Activated CD8-positive, alpha-beta memory T cell treated with anti-CD3 and anti-CD28 coated beads for 1 hour (primary cell): ENCODE results near the gene PSMD5.

Source experiments
- DNase-seq, 2 donors: peaks; one replicate each; pipeline ENCODE4 v3.0.0-alpha.2; 2020; ENCODE audit warnings: low read depth in 1 of 2; ENCODE audit errors: extremely low read depth in 1 of 2

Gene PSMD5

GRCh38 chr9:120875643-120875953, 32.9 kb upstream of the PSMD5 start:
- DNase-seq, result no peak

- DNase-seq, result no peak
These were observed 32.5 kb upstream of the PSMD5 start for GRCh38 chr9:120875195-120875565.

- no peak for DNase-seq
These were observed 31.8 kb upstream of the PSMD5 start for GRCh38 chr9:120874226-120875194.

- DNase-seq, result no peak
These were observed 30.8 kb upstream of the PSMD5 start for GRCh38 chr9:120873512-120873911.

- no peak for DNase-seq
These were observed 30.2 kb upstream of the PSMD5 start for GRCh38 chr9:120872791-120873502.

- DNase-seq, result no peak
These were observed 27.5 kb upstream of the PSMD5 start for GRCh38 chr9:120870206-120870605.

- DNase-seq, result no peak
These were observed 27.0 kb upstream of the PSMD5 start for GRCh38 chr9:120869726-120870125.

- DNase-seq, result no peak
These were observed 26.6 kb upstream of the PSMD5 start for GRCh38 chr9:120869360-120869687.

GRCh38 chr9:120868676-120869359, 26.1 kb upstream of the PSMD5 start:
- DNase-seq, result peak; percentile 85 to 98

- no peak for DNase-seq
These were observed 25.6 kb upstream of the PSMD5 start for GRCh38 chr9:120868339-120868675.

GRCh38 chr9:120867676-120868338, 25.1 kb upstream of the PSMD5 start:
- no peak for DNase-seq

GRCh38 chr9:120866651-120867050, 23.9 kb upstream of the PSMD5 start:
- DNase-seq, result no peak

- DNase-seq, result no peak
These were observed 23.1 kb upstream of the PSMD5 start for GRCh38 chr9:120865809-120866208.

- no peak for DNase-seq
These were observed 22.5 kb upstream of the PSMD5 start for GRCh38 chr9:120865176-120865575.

GRCh38 chr9:120864719-120865118, 22.0 kb upstream of the PSMD5 start:
- no peak for DNase-seq

- no peak for DNase-seq
These were observed 21.1 kb upstream of the PSMD5 start for GRCh38 chr9:120863833-120864232.

GRCh38 chr9:120862452-120862851, 19.7 kb upstream of the PSMD5 start:
- DNase-seq, result no peak

GRCh38 chr9:120861935-120862334, 19.2 kb upstream of the PSMD5 start:
- DNase-seq, result no peak

GRCh38 chr9:120860083-120860482, 17.4 kb upstream of the PSMD5 start:
- no peak for DNase-seq

- DNase-seq, result no peak
These were observed 16.6 kb upstream of the PSMD5 start for GRCh38 chr9:120859361-120859760.

GRCh38 chr9:120857902-120858301, 15.2 kb upstream of the PSMD5 start:
- DNase-seq, result no peak
